Spleen (tissue), 10 donors: Measurements from ENCODE around the gene TRAPPC14. TPM values are rescaled to one million over a fixed set of nuclear protein-coding genes. Genes with fewer than 3 reads are reported as not detected.

Experiments
- microRNA-seq, 3 donors: library from miRNA; unstranded; fragments of <30 nt; microRNA quantifications; one replicate each; pipeline versions ENCODE4 to v1.1.0, GENCODE V29; 2019 to 2020
- polyA plus RNA-seq, 3 donors: library from polyadenylated mRNA; stranded (reverse); fragments of 200-250 nt; gene quantifications; one replicate each; pipeline ENCODE4 v1.2.1, GENCODE V29; 2013
- total RNA-seq, 7 donors: library from RNA; depleted of rRNA in 3 of 7; stranded (reverse); fragments of >200 nt in 3 of 7; fragmentation: NEBNext Ultra II Directional in 4 of 7; extraction: Animal tissue kit (Norgen Biotek cat#: 25700) in 4 of 7; gene quantifications; one replicate each; pipeline versions ENCODE4 v1.1.0 to v1.2.1, GENCODE V29; 2016 to 2021
- donor health status: healthy with polysubstance abuse.
- donor health status: DM: no; HTN: no; CAD: no; lungs with moderate emphysema.
- donor health status: DM: no; HTN: no; CAD: no.
- donor health status: Bipolar disorder and iron deficiency.
- donor health status: healthy.
- donor health status: DM: no; HTN: no; CAD: no.
- donor health status: DM: yes; HTN: yes; CAD: no.

TRAPPC14 gene
- total and polyA plus RNA-seq, 10 donors, result 33.0 to 68.7 (median 49.8) TPM

Small RNA genes within 50 kb of the gene (microRNA-seq; reads per million reads assigned to microRNA genes)
- gene MIR4658, result 0.28 to 0.36 (median 0.35) reads per million in 3 donors

Other genes with a start within 250 kb of the TRAPPC14 start
- 10 to 100 TPM; 34.7 to 58.5 (median 40.3) TPM for gene TRIM4, start 239.2 kb downstream of the TRAPPC14 start, total RNA-seq
- 10 to 100 TPM; 14.3 to 20.9 (median 14.7) TPM for gene TRIM4, start 239.2 kb downstream of the TRAPPC14 start, polyA plus RNA-seq
- gene GJC3, start 229.1 kb downstream of the TRAPPC14 start, total RNA-seq, result 1 to 10 TPM in 1 of 7 donors, under 1 TPM in 1, not detected in 5; 0.47 to 1.0 TPM
- gene GJC3, start 229.1 kb downstream of the TRAPPC14 start, polyA plus RNA-seq, result under 1 TPM in 2 of 3 donors, not detected in 1; 0.29 to 0.53 TPM
- under 1 TPM in 1 of 7 donors, not detected in 6; 0.79 TPM for gene AZGP1, start 182.7 kb downstream of the TRAPPC14 start, total RNA-seq
- gene AZGP1, start 182.7 kb downstream of the TRAPPC14 start, polyA plus RNA-seq, result 1 to 10 TPM in 1 of 3 donors, under 1 TPM in 2; 0.13 to 2.3 (median 0.36) TPM
- 10 to 100 TPM; 29.7 to 77.9 (median 65.7) TPM for gene ZKSCAN1, start 143.1 kb downstream of the TRAPPC14 start, total RNA-seq
- 10 to 100 TPM in 2 of 3 donors, 1 to 10 TPM in 1; 7.3 to 11.5 (median 10.6) TPM for gene ZKSCAN1, start 143.1 kb downstream of the TRAPPC14 start, polyA plus RNA-seq
- 10 to 100 TPM in 2 of 7 donors, 1 to 10 TPM in 5; 7.2 to 14.3 (median 9.2) TPM for gene ZSCAN21, start 108.9 kb downstream of the TRAPPC14 start, total RNA-seq
- 1 to 10 TPM; 3.7 to 6.1 (median 5.0) TPM for gene ZSCAN21, start 108.9 kb downstream of the TRAPPC14 start, polyA plus RNA-seq
- 10 to 100 TPM; 25.7 to 34.0 (median 29.3) TPM for gene ZNF3, start 77.0 kb downstream of the TRAPPC14 start, total RNA-seq
- 10 to 100 TPM; 11.0 to 17.3 (median 14.8) TPM for gene ZNF3, start 77.0 kb downstream of the TRAPPC14 start, polyA plus RNA-seq
- gene COPS6, start 69.8 kb downstream of the TRAPPC14 start, total RNA-seq, result 10 to 100 TPM; 47.0 to 86.7 (median 64.7) TPM
- gene COPS6, start 69.8 kb downstream of the TRAPPC14 start, polyA plus RNA-seq, result 10 to 100 TPM; 80.7 to 89.6 (median 83.5) TPM
- 10 to 100 TPM; 49.5 to 74.7 (median 64.8) TPM for gene MCM7, start 57.3 kb downstream of the TRAPPC14 start, total RNA-seq
- 10 to 100 TPM; 72.3 to 92.7 (median 75.8) TPM for gene MCM7, start 57.3 kb downstream of the TRAPPC14 start, polyA plus RNA-seq
- 10 to 100 TPM in 5 of 7 donors, 1 to 10 TPM in 2; 9.2 to 18.0 (median 12.0) TPM for gene AP4M1, start 57.1 kb downstream of the TRAPPC14 start, total RNA-seq
- 10 to 100 TPM in 2 of 3 donors, 1 to 10 TPM in 1; 8.7 to 10.1 (median 10.1) TPM for gene AP4M1, start 57.1 kb downstream of the TRAPPC14 start, polyA plus RNA-seq
- gene TAF6, start 39.4 kb downstream of the TRAPPC14 start, total RNA-seq, result 10 to 100 TPM; 29.7 to 44.0 (median 36.5) TPM
- gene TAF6, start 39.4 kb downstream of the TRAPPC14 start, polyA plus RNA-seq, result 10 to 100 TPM; 16.5 to 36.6 (median 21.3) TPM
- gene CNPY4, start 39.1 kb downstream of the TRAPPC14 start, total RNA-seq, result 10 to 100 TPM; 12.4 to 19.7 (median 15.2) TPM
- 10 to 100 TPM in 2 of 3 donors, 1 to 10 TPM in 1; 9.7 to 14.1 (median 11.0) TPM for gene CNPY4, start 39.1 kb downstream of the TRAPPC14 start, polyA plus RNA-seq
- 1 to 10 TPM; 1.7 to 4.4 (median 2.0) TPM for gene MBLAC1, start 31.8 kb downstream of the TRAPPC14 start, total RNA-seq
- 1 to 10 TPM; 1.8 to 2.7 (median 2.4) TPM for gene MBLAC1, start 31.8 kb downstream of the TRAPPC14 start, polyA plus RNA-seq
- 100 to 1,000 TPM; 152 to 328 (median 187) TPM for gene LAMTOR4, start 9.8 kb downstream of the TRAPPC14 start, total RNA-seq
- 100 to 1,000 TPM; 470 to 709 (median 574) TPM for gene LAMTOR4, start 9.8 kb downstream of the TRAPPC14 start, polyA plus RNA-seq
- 1 to 10 TPM; 1.3 to 6.2 (median 3.0) TPM for gene GAL3ST4, start 9.9 kb upstream of the TRAPPC14 start, total RNA-seq
- gene GAL3ST4, start 9.9 kb upstream of the TRAPPC14 start, polyA plus RNA-seq, result 1 to 10 TPM; 1.0 to 2.8 (median 1.1) TPM
- gene GPC2, start 18.7 kb upstream of the TRAPPC14 start, total RNA-seq, result 1 to 10 TPM; 2.4 to 5.3 (median 4.5) TPM
- 1 to 10 TPM; 2.1 to 4.4 (median 4.2) TPM for gene GPC2, start 18.7 kb upstream of the TRAPPC14 start, polyA plus RNA-seq
- 10 to 100 TPM in 5 of 7 donors, 1 to 10 TPM in 2; 8.0 to 59.6 (median 31.4) TPM for gene STAG3, start 19.2 kb upstream of the TRAPPC14 start, total RNA-seq
- gene STAG3, start 19.2 kb upstream of the TRAPPC14 start, polyA plus RNA-seq, result 100 to 1,000 TPM in 2 of 3 donors, 10 to 100 TPM in 1; 69.5 to 123 (median 104) TPM
- 10 to 100 TPM; 21.9 to 58.7 (median 33.9) TPM for gene PVRIG, start 61.2 kb upstream of the TRAPPC14 start, total RNA-seq
- 10 to 100 TPM; 20.3 to 41.2 (median 30.2) TPM for gene PVRIG, start 61.2 kb upstream of the TRAPPC14 start, polyA plus RNA-seq
- not detected for gene SPDYE3, start 149.0 kb upstream of the TRAPPC14 start, total RNA-seq
- gene SPDYE3, start 149.0 kb upstream of the TRAPPC14 start, polyA plus RNA-seq, result under 1 TPM; 0.09 to 0.22 (median 0.15) TPM
- 100 to 1,000 TPM in 2 of 7 donors, 10 to 100 TPM in 5; 66.2 to 114 (median 70.5) TPM for gene PILRB, start 199.4 kb upstream of the TRAPPC14 start, total RNA-seq
- 10 to 100 TPM; 56.8 to 97.5 (median 95.0) TPM for gene PILRB, start 199.4 kb upstream of the TRAPPC14 start, polyA plus RNA-seq
- 10 to 100 TPM; 19.8 to 61.1 (median 30.9) TPM for gene PILRA, start 214.8 kb upstream of the TRAPPC14 start, total RNA-seq
- gene PILRA, start 214.8 kb upstream of the TRAPPC14 start, polyA plus RNA-seq, result 10 to 100 TPM in 2 of 3 donors, 1 to 10 TPM in 1; 5.8 to 18.8 (median 11.7) TPM